ENCODE measurements around the gene TMEM271.

DNA sequence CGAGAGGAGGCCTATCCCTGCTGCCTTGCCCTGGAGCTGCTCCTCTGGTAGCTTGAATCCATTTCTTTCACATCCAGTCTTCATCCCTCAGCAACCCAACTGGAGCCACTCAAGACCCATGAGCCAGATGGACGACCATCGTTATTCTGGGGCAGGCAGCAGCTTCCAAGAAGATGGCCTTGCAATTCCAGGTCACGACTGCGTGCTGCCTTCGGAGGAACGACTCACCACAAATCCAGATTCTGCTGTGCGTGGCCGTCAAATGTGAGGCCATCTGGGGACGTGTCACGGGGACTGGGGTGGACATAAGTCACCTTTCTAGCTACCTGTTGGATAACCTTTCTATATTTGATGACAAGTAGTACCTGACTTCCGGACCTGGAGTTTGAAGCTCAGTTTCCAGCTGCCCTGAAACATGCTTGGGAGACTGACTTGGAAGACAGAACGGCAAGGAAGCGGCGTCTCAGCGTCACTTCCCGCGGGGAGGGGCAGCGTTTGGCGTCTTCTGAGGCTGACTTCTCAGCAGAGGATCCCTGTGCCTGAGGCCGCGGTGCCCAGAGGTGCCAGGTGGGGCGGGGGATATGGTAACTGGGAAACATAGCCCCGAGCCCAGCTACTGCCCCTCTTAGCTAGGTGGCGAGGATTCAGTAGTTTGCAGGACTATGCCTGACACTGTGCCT is 11.7 kb upstream of the TMEM271 start:
- TF ChIP-seq CTCF (IDR thresholded peaks at IDR 0.05; ENCODE audit: poor library complexity): no peak
- TF ChIP-seq EZH2 (IDR thresholded peaks at IDR 0.05; ENCODE audit: borderline replicate concordance): no peak
